BE2C (cell line): ENCODE measurements around the gene DTNA.

ENCODE experiments used
- DNase-seq: peaks from one replicate; pipeline ENCODE4 v3.0.0-alpha.2; 2020
- H3K27me3 ChIP-seq: fragments of 250-450 bp; sonication (Bioruptor Pico); 2 replicates; pipeline ENCODE4 v1.5.1; 2020; ENCODE audit warnings: mild to moderate bottlenecking
- H3K36me3 ChIP-seq: fragments of 250-450 bp; sonication (Bioruptor Pico); 2 replicates; pipeline ENCODE4 v1.5.1; 2020; ENCODE audit warnings: mild to moderate bottlenecking
- H3K4me1 ChIP-seq: fragments of 250-450 bp; sonication (Bioruptor Pico); 2 replicates; pipeline ENCODE4 v1.5.1; 2020
- H3K4me3 ChIP-seq: 2 replicates; pipeline ENCODE4 v1.5.1; 2011; ENCODE audit warnings: low read depth, low read length
- H3K9me3 ChIP-seq: fragments of 250-450 bp; sonication (Bioruptor Pico); 2 replicates; pipeline ENCODE4 v1.5.1; 2020
- TF ChIP-seq, protein P1 (sequence below): IDR thresholded peaks from 2 replicates; pipeline ENCODE4 v1.5.1; 2012; ENCODE audit warnings: mild to moderate bottlenecking, low read depth, low read length

Gene DTNA

GRCh38 chr18:34775461-34775860 lies 65.4 kb downstream of the DTNA start:
- Histone ChIP-seq H3K4me3 (no peak overlapping the region), H3K4me1 (no peaks in the 10 kb centered on the region), H3K9me3 (no peaks in the 10 kb centered on the region), H3K36me3 (no peaks in the 10 kb centered on the region), H3K27me3 (no peaks in the 10 kb centered on the region)
- TF ChIP-seq, protein P1, sequence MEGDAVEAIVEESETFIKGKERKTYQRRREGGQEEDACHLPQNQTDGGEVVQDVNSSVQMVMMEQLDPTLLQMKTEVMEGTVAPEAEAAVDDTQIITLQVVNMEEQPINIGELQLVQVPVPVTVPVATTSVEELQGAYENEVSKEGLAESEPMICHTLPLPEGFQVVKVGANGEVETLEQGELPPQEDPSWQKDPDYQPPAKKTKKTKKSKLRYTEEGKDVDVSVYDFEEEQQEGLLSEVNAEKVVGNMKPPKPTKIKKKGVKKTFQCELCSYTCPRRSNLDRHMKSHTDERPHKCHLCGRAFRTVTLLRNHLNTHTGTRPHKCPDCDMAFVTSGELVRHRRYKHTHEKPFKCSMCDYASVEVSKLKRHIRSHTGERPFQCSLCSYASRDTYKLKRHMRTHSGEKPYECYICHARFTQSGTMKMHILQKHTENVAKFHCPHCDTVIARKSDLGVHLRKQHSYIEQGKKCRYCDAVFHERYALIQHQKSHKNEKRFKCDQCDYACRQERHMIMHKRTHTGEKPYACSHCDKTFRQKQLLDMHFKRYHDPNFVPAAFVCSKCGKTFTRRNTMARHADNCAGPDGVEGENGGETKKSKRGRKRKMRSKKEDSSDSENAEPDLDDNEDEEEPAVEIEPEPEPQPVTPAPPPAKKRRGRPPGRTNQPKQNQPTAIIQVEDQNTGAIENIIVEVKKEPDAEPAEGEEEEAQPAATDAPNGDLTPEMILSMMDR: no peak
- DNase-seq: no peak

DNA sequence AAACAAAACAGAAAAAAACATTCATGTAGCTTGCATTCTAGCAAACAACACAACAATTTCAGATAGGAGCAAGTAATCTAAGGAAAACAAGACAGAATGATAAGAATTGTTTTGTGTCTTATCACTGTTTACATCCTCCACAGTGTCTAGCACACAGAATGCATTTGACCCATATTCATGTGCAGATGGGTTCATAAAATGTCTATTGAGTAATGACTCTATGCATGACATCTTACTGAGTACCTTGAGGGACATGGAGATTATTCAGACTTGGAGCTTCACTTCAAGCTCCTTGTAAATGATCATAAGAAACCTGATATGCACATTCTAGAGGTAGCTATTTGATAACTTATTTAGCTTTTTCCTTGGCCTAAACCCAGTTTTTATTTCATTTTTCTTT lies 69.0 kb downstream of the DTNA start:
- H3K4me1 ChIP-seq: no peaks in the 10 kb centered on the region
- no peak overlapping the region for H3K4me3 ChIP-seq
- TF ChIP-seq, protein P1: no peak
- H3K36me3 ChIP-seq: no peaks in the 10 kb centered on the region
- H3K27me3 ChIP-seq: no peaks in the 10 kb centered on the region
- no peak for DNase-seq
- no peaks in the 10 kb centered on the region for H3K9me3 ChIP-seq

GRCh38 chr18:34780856-34781255 lies 70.8 kb downstream of the DTNA start:
- no peaks in the 10 kb centered on the region for H3K9me3 ChIP-seq
- no peaks in the 10 kb centered on the region for H3K27me3 ChIP-seq
- DNase-seq: no peak
- H3K4me1 ChIP-seq: no peaks in the 10 kb centered on the region
- no peaks in the 10 kb centered on the region for H3K36me3 ChIP-seq
- H3K4me3 ChIP-seq: no peak overlapping the region
- TF ChIP-seq, protein P1: no peak

GRCh38 chr18:34783501-34783900 lies 73.4 kb downstream of the DTNA start:
- no peaks in the 10 kb centered on the region for H3K36me3 ChIP-seq
- H3K27me3 ChIP-seq: 0 out of 2 replicates have a peak, but pooled peaks cover 3% of the 10 kb centered on the region
- TF ChIP-seq, protein P1: no peak
- no peaks in the 10 kb centered on the region for H3K9me3 ChIP-seq
- no peaks in the 10 kb centered on the region for H3K4me1 ChIP-seq
- DNase-seq: no peak
- no peak overlapping the region for H3K4me3 ChIP-seq

DNA sequence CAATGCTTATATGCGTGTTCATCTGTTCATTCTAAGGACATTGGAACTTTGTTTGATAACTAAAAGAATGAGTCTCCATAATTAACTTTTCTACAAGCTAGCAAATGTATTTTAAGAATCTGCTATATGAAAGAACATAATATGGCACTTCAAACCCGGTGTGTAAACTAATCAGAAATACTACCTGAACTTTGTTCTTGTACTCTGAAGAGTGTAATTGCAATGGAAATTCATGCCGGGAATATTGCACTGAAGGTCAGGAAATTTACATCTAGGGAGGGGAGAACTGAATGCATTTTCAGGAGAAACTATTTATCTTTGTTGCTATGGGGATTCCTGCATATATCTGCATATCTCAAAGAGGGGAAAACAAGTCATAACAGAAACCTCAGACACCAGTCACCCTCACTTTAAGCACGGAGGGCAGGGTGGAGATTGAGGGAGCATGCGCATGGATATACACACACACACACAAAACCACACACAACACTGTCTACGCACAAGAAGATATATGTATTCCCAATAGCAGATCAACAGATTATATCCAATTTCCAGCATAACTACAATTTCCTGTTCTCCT lies 76.2 kb downstream of the DTNA start:
- TF ChIP-seq, protein P1: no peak
- Histone ChIP-seq H3K27me3 (0 out of 2 replicates have a peak, but pooled peaks cover 3% of the 10 kb centered on the region), H3K4me1 (no peaks in the 10 kb centered on the region), H3K36me3 (no peaks in the 10 kb centered on the region), H3K9me3 (no peaks in the 10 kb centered on the region), H3K4me3 (no peak overlapping the region)
- no peak for DNase-seq

- no peaks in the 10 kb centered on the region for H3K36me3 ChIP-seq
- H3K4me3 ChIP-seq: no peak overlapping the region
- DNase-seq: peak; percentile 19
- H3K27me3 ChIP-seq: 0 out of 2 replicates have a peak, but pooled peaks cover 3% of the 10 kb centered on the region
- TF ChIP-seq, protein P1: peak; percentile 53
- H3K4me1 ChIP-seq: no peaks in the 10 kb centered on the region
- H3K9me3 ChIP-seq: no peaks in the 10 kb centered on the region
Measured at GRCh38 chr18:34787931-34788532, 77.9 kb downstream of the DTNA start.
